GM19324 (cell line): ENCODE results near the gene ADGRA1.
"Not testable (repeated sequence)": the region's sequence is repeated elsewhere in the genome, so short reads cannot be mapped to it uniquely, and the experiment has no call there.

ENCODE experiments used
- ATAC-seq: cut with Tn5 transposase; IDR thresholded peaks from one replicate; pipeline ENCODE4 v1.9.1; 2021; ENCODE audit warnings: mild to moderate bottlenecking, moderate library complexity; ENCODE audit not compliant: unreplicated experiment, low FRiP score

Gene ADGRA1

DNA sequence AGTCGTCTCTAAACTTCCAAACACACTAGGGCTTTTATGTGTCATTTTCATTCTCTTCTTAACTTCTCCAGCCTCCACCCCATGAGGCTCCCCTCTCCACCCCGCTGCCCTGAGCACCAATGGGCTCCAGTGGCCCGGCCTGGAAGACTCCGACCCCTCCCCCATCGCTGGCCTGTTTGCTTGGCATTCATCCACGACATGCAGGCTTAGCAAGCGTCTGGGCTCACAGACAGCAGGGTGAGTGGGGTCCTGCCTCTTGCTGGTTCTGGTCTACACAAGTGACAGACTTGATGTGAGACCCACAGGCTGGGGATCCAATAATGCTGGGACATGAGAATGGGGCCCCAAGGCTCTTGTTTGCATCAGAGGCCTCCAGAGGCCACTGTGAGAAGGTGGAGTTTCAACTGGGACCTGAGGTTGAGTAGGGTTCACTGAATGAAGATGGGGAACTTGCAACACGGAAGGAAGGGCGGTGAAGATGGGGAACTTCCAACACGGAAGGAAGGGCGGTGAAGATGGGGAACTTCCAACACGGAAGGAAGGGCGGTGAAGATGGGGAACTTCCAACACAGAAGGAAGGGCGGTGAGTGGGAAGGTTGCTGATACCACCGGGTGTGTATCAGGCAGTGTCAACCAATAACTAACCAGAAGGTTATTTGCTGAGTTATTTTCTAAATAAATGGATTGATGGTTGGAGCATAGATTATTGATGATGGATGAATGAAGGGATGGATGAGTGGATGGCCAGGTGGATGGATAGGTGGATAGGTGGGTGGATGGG is 86.3 kb downstream of the ADGRA1 start:
- no peak for ATAC-seq

DNA sequence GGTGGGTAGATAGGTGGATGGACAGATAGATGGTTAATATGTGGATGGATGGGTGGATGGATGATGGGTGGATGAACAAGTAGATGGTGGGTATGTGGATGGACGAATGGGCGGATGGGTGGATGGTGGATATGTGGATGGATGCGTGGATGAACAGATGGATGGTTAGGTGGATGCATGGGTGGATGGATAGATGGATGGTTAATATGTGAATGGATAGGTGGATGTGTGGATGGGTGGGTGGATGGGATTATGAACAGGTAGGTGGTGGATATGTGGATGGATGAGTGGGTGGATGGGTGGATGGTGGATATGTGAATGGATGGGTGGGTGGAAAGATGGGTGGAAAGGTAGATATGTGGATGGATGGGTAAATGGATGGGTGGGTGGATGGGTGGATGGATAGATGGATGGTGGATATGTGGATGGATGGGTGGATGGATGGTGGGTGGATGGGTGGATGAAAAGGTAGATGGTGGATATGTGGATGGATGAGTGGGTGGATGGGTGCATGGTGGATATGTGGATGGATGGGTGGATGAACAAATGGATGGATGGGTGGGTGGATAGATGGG is 87.1 kb downstream of the ADGRA1 start:
- ATAC-seq: no peak

DNA sequence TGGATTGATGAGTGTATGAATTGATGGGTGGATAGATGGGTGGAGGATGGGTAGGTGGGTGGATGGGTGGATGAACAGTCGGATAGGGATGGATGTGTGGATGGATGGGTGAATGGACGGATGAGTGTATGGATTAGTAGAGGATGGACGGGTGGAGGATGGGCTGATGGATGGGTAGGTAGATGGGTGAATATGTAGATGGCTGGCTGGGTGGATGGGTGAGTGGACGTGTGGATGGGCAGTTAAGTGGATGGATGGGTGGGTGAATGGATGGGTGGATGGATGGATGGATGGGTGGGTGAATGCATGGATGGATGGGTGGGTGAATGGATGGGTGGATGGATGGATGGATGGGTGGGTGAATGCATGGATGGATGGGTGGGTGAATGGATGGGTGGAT is 87.9 kb downstream of the ADGRA1 start:
- not testable (repeated sequence) for ATAC-seq

DNA sequence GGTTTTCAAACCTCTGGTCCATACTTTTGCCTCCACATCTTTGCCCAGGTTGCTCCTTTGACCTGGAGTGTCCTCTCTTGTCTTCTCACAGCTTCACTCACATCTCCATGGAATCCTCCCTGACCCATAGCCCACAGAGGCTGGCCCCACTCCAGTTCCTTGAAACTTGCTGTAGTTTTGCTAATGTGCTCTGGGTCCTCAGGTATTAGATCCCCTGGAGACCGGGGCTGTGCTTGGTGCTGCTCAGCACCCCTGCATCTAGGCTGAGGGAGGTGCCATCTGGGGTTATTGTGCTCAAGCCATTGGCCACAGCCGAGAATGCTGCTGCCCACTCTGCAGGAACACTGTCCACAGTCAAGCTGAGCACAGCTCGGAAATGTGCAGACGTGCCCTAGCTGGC is 88.8 kb downstream of the ADGRA1 start:
- no peak for ATAC-seq

DNA sequence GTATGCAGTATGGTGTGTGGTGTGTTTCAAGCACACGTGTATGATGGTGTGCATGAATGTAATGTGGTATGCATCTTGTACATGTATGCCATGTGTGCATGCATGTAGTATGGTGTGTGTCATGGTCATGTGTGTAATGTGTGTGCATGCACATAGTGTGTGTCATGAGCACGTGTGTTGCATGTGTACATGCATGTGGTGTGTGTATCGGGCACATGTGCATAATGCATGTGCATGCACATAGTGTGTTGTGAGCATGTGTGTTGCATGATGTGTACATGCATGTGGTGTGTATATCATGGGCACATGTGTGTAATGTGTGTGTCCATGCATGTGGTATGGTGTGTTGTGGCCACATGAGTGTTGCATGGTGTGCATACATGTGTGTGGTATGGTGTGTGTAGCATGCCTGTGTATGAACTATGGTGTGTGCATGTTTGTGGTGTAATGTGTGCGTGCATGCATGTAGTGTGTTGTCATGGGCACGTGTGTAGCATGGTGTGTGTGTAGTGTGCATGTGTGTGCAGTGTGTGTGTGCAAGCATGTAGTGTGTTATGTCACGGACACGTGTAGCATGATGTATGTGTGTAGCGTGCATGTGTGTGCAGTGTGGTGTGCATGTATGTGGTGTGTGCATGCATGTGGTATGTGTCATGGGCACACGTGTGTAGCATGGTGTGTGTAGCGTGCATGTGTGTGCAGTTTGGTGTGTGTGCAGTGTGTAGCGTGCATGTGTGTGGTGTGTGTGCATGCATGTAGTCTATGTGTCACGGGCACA is 89.8 kb downstream of the ADGRA1 start:
- ATAC-seq: no peak

DNA sequence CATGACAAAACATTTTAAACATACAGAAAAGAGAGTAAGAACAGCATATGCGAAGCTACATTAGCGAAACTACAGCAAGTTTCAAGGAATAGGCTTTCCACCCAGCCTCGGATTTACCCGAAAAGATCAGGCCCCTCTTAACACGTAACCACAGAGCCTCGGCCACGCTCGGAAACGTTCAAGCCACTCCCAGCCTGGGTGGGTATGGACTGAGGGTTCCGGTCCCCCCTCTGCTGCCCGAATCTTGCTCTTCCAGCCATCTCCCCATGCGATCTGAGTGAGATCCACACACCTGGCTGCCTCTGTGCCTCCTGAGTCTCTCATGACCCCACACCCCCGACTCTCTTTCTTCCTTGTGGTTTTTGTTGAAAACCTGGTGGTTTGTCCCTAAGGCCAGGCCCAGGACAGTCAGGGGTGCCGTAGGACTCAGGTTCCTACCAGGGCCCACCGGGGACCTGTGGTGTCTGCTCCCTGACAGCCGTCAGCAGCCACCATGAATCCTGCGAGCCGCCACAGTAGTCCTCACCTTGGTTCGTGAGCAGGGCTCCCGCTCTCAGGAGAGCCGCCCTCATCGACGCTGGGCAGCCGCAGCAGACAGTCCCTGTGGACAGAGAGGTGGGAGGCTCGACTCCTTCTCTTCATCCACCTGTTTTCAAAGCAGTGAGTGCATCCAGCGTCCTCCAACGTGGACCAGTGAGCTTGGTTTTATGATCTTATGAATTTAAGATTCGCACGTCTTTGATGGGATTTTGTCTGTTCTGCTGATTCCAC is 90.8 kb downstream of the ADGRA1 start:
- ATAC-seq: no peak

DNA sequence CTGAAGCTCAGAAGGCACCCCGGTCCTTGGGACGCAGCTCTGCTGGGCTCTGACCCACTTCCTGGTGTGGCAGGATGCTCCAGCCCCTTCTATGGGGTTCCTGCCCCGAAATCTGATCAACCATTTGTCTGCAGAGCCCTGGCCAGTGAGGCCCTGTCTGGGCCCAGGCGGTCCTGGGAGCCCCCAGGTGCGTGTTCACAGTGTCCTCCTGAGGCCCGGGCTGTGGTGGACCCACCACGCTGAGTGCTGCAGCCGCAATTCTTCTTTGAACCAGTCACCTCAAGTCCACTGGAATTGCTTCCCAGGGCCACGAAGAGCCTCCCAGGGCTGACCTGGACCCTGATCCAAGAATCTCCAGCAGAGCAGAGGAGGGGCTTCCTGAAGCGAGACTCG is 91.4 kb downstream of the ADGRA1 start:
- no peak for ATAC-seq

DNA sequence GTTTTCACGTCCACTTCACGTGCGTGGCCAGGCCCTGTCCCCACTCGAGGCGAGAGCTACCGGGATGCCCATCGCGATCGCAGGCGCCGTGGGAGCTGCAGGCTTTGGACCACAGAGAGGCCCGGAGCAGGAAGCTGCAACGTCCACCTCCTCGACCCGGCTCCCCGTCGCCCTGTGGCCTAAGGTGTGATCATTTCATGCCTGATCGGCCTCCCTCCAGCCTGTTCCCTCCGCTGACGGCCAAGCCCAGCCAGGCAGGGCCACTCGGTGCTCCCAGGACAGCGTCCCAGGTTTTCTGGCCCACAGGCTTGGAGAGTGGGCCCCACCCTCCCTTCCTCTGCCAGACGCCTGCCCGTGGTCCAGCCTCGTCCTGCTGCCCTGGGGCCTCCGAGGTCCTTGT is 91.9 kb downstream of the ADGRA1 start:
- ATAC-seq: no peak

DNA sequence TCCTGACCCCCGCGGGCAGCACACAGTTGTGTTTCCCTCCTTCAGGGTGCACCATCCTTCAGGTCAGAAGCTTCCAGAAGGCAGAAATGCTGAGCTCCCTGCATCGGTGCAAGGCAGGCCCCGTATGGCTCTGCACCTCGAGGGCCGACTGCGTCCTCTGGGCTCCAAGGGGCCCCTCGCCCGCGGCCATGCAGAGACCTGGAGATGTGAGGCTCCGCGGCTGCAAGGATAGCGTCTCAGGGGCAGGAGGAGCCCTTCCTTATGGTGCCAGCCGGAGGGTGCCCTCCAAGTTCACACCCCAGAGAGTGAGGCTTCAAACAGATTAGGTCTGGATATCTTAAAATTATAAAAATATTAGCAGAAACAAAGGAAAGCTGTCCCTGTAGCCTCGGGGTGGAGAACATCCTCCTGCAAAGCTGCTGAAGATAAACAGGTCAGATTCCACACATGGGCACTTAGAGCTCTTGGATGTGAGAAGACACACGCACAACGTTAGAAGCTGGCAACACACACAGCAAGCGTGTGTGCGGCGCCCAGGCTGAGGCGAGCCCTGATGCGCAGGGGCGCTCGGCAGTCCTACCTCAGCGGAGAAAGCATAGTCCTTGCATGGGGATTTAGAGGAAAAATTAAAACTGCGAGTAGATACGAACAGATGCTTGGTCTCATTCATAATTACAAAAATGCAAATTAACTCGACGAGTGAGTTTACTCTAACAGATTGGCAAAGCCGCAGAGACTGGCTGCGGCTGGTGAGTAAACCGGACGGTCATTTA is 92.7 kb downstream of the ADGRA1 start:
- no peak for ATAC-seq

DNA sequence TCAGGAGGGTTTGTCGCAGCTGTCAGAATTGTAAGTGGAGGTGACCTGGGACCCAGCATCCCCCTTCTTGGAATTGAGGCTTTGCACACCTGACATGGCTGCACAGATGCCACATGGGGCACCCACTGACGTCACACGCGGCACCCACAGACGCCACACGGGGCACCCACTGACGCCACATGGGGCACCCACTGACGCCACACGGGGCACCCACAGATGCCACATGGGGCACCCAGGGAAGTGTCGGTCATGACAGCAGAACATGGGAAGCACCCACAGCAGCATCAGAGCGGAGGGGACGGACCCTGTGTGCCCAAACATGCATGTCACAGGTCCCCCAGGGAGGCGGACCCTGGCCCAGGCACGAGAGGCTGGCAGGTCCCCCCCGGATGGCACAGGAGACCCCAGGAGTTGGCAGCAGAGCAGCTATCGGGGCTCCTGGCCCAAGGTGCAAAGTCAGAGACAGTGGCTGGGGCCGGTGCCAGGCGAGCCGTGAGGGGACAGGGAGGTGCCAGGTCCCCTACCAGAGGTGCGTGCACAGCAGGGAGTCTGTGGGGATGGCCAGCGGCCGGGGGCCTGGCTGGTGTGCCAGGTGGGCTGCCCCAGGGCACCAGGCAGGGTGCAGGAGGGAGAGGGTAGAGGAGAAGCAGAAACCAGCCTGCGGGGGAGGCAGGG is 93.4 kb downstream of the ADGRA1 start:
- ATAC-seq: no peak
